ENCODE data around the gene CES5A. TPM values are rescaled to one million over a fixed set of nuclear protein-coding genes. Genes with fewer than 3 reads are reported as not detected.
"Not testable (repeated sequence)": the region's sequence is repeated elsewhere in the genome, so short reads cannot be mapped to it uniquely, and the experiment has no call there.

CES5A gene
- total and polyA plus RNA-seq, 10 of the 15 experiments (the other 5 are each of a cell fraction or from before 2014, with no cell fraction given), result 0.19 TPM; not detected in 9

- TF ChIP-seq EP300 (IDR thresholded peaks at IDR 0.05; ENCODE audit: borderline replicate concordance in 1 of 2, control insufficient read depth in 1 of 2, low read depth in 2 of 2, low read length in 2 of 2), result no peak
- TF ChIP-seq BACH1 (IDR thresholded peaks at IDR 0.05; ENCODE audit: borderline replicate concordance), result no peak
- TF ChIP-seq POLR2A (IDR thresholded peaks at IDR 0.05; ENCODE audit: low read depth, low read length), result no peak
- no peak for TF ChIP-seq KLF5 (IDR thresholded peaks at IDR 0.05; ENCODE audit: partially characterized antibody)
- no peak for TF ChIP-seq HCFC1 (IDR thresholded peaks at IDR 0.05; ENCODE audit: low read length)
- TF ChIP-seq CBFB (IDR thresholded peaks at IDR 0.05; ENCODE audit: low read depth), result no peak
- no peak for TF ChIP-seq RCOR1 (conservative IDR thresholded peaks at IDR 0.05; ENCODE audit: low read depth, low read length)
- TF ChIP-seq NFYB (IDR thresholded peaks at IDR 0.05; ENCODE audit: insufficient read depth, low read depth, low read length), result no peak
- no peak for TF ChIP-seq NKRF (conservative IDR thresholded peaks at IDR 0.05)
- TF ChIP-seq SPI1 (IDR thresholded peaks at IDR 0.05; ENCODE audit: borderline replicate concordance, insufficient read depth, low read depth, low read length), result no peak
- TF ChIP-seq PAX5 (IDR thresholded peaks at IDR 0.05; ENCODE audit: borderline replicate concordance, low read depth, low read length), result no peak
- TF ChIP-seq SMAD5 (IDR thresholded peaks at IDR 0.05; ENCODE audit: low read depth), result no peak
- no peak for TF ChIP-seq BCL3 (IDR thresholded peaks at IDR 0.05; ENCODE audit: borderline replicate concordance, insufficient read depth, low read depth, low read length, poor library complexity, severe bottlenecking)
- CTCF ChIA-PET, result no interaction called here
- no peak overlapping the region for H3K4me2 ChIP-seq (ENCODE audit: control insufficient read depth, insufficient read depth)
- H3K9me3 ChIP-seq (replicated peaks; ENCODE audit: control insufficient read depth, insufficient read depth, low read length), result no peaks in the 10 kb centered on the region
- intact Hi-C loops (cut with micrococcal nuclease; ENCODE audit: unreplicated experiment), result no loop called here
- H2AFZ ChIP-seq (ENCODE audit: control insufficient read depth, low read depth, low read length), result no peak overlapping the region
- POLR2A ChIA-PET, result no interaction called here
- in situ Hi-C loops (cut with MboI), result no loop called here
- no peak overlapping the region for H3K27ac ChIP-seq (ENCODE audit: control insufficient read depth, insufficient read depth)
- H3K27me3 ChIP-seq (replicated peaks in 1 of 2; ENCODE audit: control insufficient read depth in 2 of 2, insufficient read depth in 2 of 2, low read length in 1 of 2), result no peaks in the 10 kb centered on the region; a peak in 1 of 4 replicates
- H3K4me1 ChIP-seq (ENCODE audit: control insufficient read depth, insufficient read depth, low read length), result no peaks in the 10 kb centered on the region
- no TSS peak for BruUV-seq (replicated peaks)
- FAIRE-seq, result no peak
- H4K20me1 ChIP-seq (ENCODE audit: control insufficient read depth, insufficient read depth), result no peaks in the 10 kb centered on the region
- no peak overlapping the region for H3K4me3 ChIP-seq
- SMC1A ChIA-PET (ENCODE audit: uncharacterized antibody, unreplicated experiment), result no interaction called here
- RAD21 ChIA-PET (ENCODE audit: unreplicated experiment), result no interaction called here
- H3K9ac ChIP-seq (ENCODE audit: control insufficient read depth, insufficient read depth, low read length), result no peak overlapping the region
- WGBS (ENCODE audit: insufficient coverage, insufficient replicate concordance, low lambda C conversion rate, missing lambda C conversion rate), result 58% methylated on average over 5 of the region's 5 CpGs
- DNase-seq (ENCODE audit: low read depth, low spot score), result no peak
- no peaks in the 10 kb centered on the region for H3K36me3 ChIP-seq (ENCODE audit: control insufficient read depth in 2 of 2, insufficient read depth in 2 of 2, low read length in 1 of 2)
- no peaks in the 10 kb centered on the region for H3K79me2 ChIP-seq (ENCODE audit: control insufficient read depth, insufficient read depth, low read length)
- no peak for ATAC-seq
Measured at GRCh38 chr16:55817236-55817912, 57.8 kb downstream of the CES5A start.

- H3K4me1 ChIP-seq (ENCODE audit: control insufficient read depth, insufficient read depth, low read length); H3K4me3 ChIP-seq; BruUV-seq (replicated peaks); H3K4me2 ChIP-seq (ENCODE audit: control insufficient read depth, insufficient read depth); ATAC-seq; in situ Hi-C loops (cut with MboI); CTCF ChIA-PET; intact Hi-C loops (cut with micrococcal nuclease; ENCODE audit: unreplicated experiment); H3K9ac ChIP-seq (ENCODE audit: control insufficient read depth, insufficient read depth, low read length); POLR2A ChIA-PET; RAD21 ChIA-PET (ENCODE audit: unreplicated experiment); H3K79me2 ChIP-seq (ENCODE audit: control insufficient read depth, insufficient read depth, low read length); H3K9me3 ChIP-seq (replicated peaks; ENCODE audit: control insufficient read depth, insufficient read depth, low read length); H2AFZ ChIP-seq (ENCODE audit: control insufficient read depth, low read depth, low read length); SMC1A ChIA-PET (ENCODE audit: uncharacterized antibody, unreplicated experiment); H3K36me3 ChIP-seq (ENCODE audit: control insufficient read depth in 2 of 2, insufficient read depth in 2 of 2, low read length in 1 of 2); H4K20me1 ChIP-seq (ENCODE audit: control insufficient read depth, insufficient read depth); DNase-seq (ENCODE audit: low read depth, low spot score); H3K27ac ChIP-seq (ENCODE audit: control insufficient read depth, insufficient read depth); H3K27me3 ChIP-seq (replicated peaks in 1 of 2; ENCODE audit: control insufficient read depth in 2 of 2, insufficient read depth in 2 of 2, low read length in 1 of 2); FAIRE-seq: not testable (repeated sequence)
- 26% methylated on average over 4 of the region's 4 CpGs for WGBS (ENCODE audit: insufficient coverage, insufficient replicate concordance, low lambda C conversion rate, missing lambda C conversion rate)
Measured at GRCh38 chr16:55816222-55816621, 59.0 kb downstream of the CES5A start.
